GM10248 (cell line): ENCODE data around the gene COL4A2.

Source experiments
- CTCF ChIA-PET: fragments of 300-600 bp; sonication (Branson Sonifier 250); formaldehyde crosslinking; extraction: SDS; loops from one replicate; lab custom pipeline; 2021; ENCODE audit warnings: antibody characterized with exemption; lab: Yijun Ruan, JAX
- POLR2A ChIA-PET: fragments of 350-650 bp; sonication (Branson Sonifier 250); formaldehyde crosslinking; extraction: SDS; loops from one replicate; lab custom pipeline; 2020; ENCODE audit warnings: antibody characterized with exemption; lab: Yijun Ruan, JAX
- DNase-seq: peaks from one replicate; pipeline ENCODE4 v3.0.0; 2012; ENCODE audit errors: extremely low spot score
- CTCF ChIP-seq: IDR thresholded peaks from 2 replicates; pipeline ENCODE4 v1.5.1; 2012; ENCODE audit warnings: mild to moderate bottlenecking, low read depth; ENCODE audit errors: extremely low read depth, missing control alignments, control extremely low read depth

COL4A2 gene

GRCh38 chr13:110340812-110341444, 33.8 kb downstream of the COL4A2 start:
- POLR2A ChIA-PET = no interaction called here
- TF ChIP-seq CTCF = no peak
- CTCF ChIA-PET = interaction anchor here (1.2 to 1.5 kb wide), 2 partner anchors 12 to 70 kb away, joined by 3 read pairs; no protein-coding TSS in a partner anchor
- peak; percentile 40 for DNase-seq

GRCh38 chr13:110341445-110342244, 34.6 kb downstream of the COL4A2 start:
- peak; percentile 40 for DNase-seq
- CTCF ChIA-PET = interaction anchor here (1.2 to 1.5 kb wide), 2 partner anchors 11 to 69 kb away, joined by 3 read pairs; no protein-coding TSS in a partner anchor
- TF ChIP-seq CTCF = no peak
- POLR2A ChIA-PET = no interaction called here

- ChIA-PET POLR2A (no interaction called here), CTCF (no interaction called here)
- no peak for TF ChIP-seq CTCF
- no peak for DNase-seq
Measured at GRCh38 chr13:110342474-110342873, 35.4 kb downstream of the COL4A2 start.

GRCh38 chr13:110343241-110343865, 36.3 kb downstream of the COL4A2 start:
- no peak for DNase-seq
- ChIA-PET POLR2A (no interaction called here), CTCF (no interaction called here)
- TF ChIP-seq CTCF = no peak

- DNase-seq = no peak
- TF ChIP-seq CTCF = no peak
- ChIA-PET CTCF (interaction anchor here (1.2 kb wide), 2 partner anchors 11 to 18 kb away, joined by 3 read pairs; no protein-coding TSS in a partner anchor), POLR2A (no interaction called here)
Measured at GRCh38 chr13:110344320-110344719, 37.2 kb downstream of the COL4A2 start.

- TF ChIP-seq CTCF = no peak
- POLR2A ChIA-PET = no interaction called here
Measured at GRCh38 chr13:110345266-110345665, 38.2 kb downstream of the COL4A2 start.

More at GRCh38 chr13:110345266-110345665, 38.2 kb downstream of the COL4A2 start:
- no peak for DNase-seq
- CTCF ChIA-PET = interaction anchor here (1.2 kb wide), 2 partner anchors 12 to 17 kb away, joined by 3 read pairs; no protein-coding TSS in a partner anchor
